K562 (cell line): ENCODE measurements around the gene PLPPR2. TPM values are rescaled to one million over a fixed set of nuclear protein-coding genes. Genes with fewer than 3 reads are reported as not detected.
A peak's percentile ranks its signal among the peaks of the same experiment; 100 is the strongest.

Experiments used
- ILF3 ChIP-seq: fragments of 450-650 bp; IDR thresholded peaks from 2 replicates; pipeline ENCODE4 v1.6.1; 2018; ENCODE audit warnings: antibody characterized with exemption, mild to moderate bottlenecking, moderate library complexity, borderline replicate concordance
- MTA3 ChIP-seq: fragments of 450-650 bp; formaldehyde crosslinking; IDR thresholded peaks from 2 replicates; pipeline ENCODE4 v1.6.1; 2017; ENCODE audit warnings: mild to moderate bottlenecking, borderline replicate concordance
- NR2C2 ChIP-seq, 2 experiments: fragments of 200-800 bp in 1 of 2; sonication (Bioruptor generic) in 1 of 2; sonication (generic) in 1 of 2; formaldehyde crosslinking in 1 of 2; IDR thresholded peaks; 2 replicates each; pipeline versions ENCODE4 v1.6.1 to v1.8.0; 2016 to 2022; ENCODE audit warnings: mild to moderate bottlenecking in 1 of 2, missing compliant biosample characterization in 1 of 2, missing genetic modification characterization in 1 of 2, missing genetic modification reagents in 1 of 2
- NR3C1 ChIP-seq: sonication (generic); formaldehyde crosslinking; IDR thresholded peaks from 2 replicates; pipeline ENCODE4 v1.8.1; 2022; ENCODE audit warnings: missing genetic modification reagents
- SRSF1 ChIP-seq: fragments of 200-400 bp; formaldehyde crosslinking; IDR thresholded peaks from 2 replicates; pipeline ENCODE4 v1.6.1; 2017; ENCODE audit warnings: mild to moderate bottlenecking, low read depth, low read length, moderate library complexity
- TOE1 ChIP-seq, 2 experiments: fragments of 450-650 bp in 1 of 2; sonication (generic) in 1 of 2; formaldehyde crosslinking in 1 of 2; IDR thresholded peaks; 2 replicates each; pipeline versions ENCODE4 v1.7.1 to v1.8.0; 2016 to 2022; ENCODE audit warnings: borderline replicate concordance in 2 of 2, mild to moderate bottlenecking in 2 of 2, antibody characterized with exemption in 1 of 2, inconsistent platforms in 1 of 2, low read depth in 1 of 2, missing genetic modification reagents in 1 of 2, moderate library complexity in 1 of 2
- ZNF253 ChIP-seq: fragments of 250-450 bp; sonication (Bioruptor Pico); conservative IDR thresholded peaks from 2 replicates; pipeline ENCODE4 v1.6.1; 2021; ENCODE audit warnings: mild to moderate bottlenecking
- ZSCAN29 ChIP-seq: fragments of 450-650 bp; IDR thresholded peaks from 2 replicates; pipeline ENCODE4 v1.6.1; 2017
- polyA plus RNA-seq, 8 experiments: library from polyadenylated mRNA; depleted of rRNA in 4 of 8; stranded (reverse) in 5 of 8; unstranded in 3 of 8; fragments of >200 nt; fragmentation: Nextera tagmentation in 2 of 8; fragmentation: Illumina TruSeq in 1 of 8; extraction: Ambion mirVana in 2 of 8; extraction: Trizol in 1 of 8; gene quantifications; 2 replicates each; pipeline versions ENCODE4 v1.2.1 to v1.2.3, GENCODE V29; 2011 to 2014; ENCODE audit warnings: inconsistent platforms in 1 of 8, missing spikeins in 1 of 8
- total RNA-seq, 7 experiments: library from RNA; depleted of rRNA in 6 of 7; stranded (reverse); fragments of >200 nt in 6 of 7; fragmentation: Illumina TruSeq in 2 of 7; extraction: Trizol in 2 of 7; gene quantifications; 2 replicates each; pipeline versions ENCODE4 v1.2.1 to v1.2.3, GENCODE V29; 2011 to 2021; ENCODE audit warnings: low replicate concordance in 1 of 7
- TF ChIP-seq, protein P1 (sequence below): fragments of 250-450 bp; sonication (Bioruptor Pico); IDR thresholded peaks from 2 replicates; pipeline ENCODE4 v1.9.0; 2021; ENCODE audit warnings: mild to moderate bottlenecking, inconsistent platforms
- TF ChIP-seq, protein P2 (sequence below): sonication (generic); formaldehyde crosslinking; IDR thresholded peaks from 2 replicates; pipeline ENCODE4 v1.8.0; 2022; ENCODE audit warnings: missing genetic modification reagents, mild to moderate bottlenecking, borderline replicate concordance
- TF ChIP-seq, protein P3 (sequence below): fragments of 250-450 bp; sonication (Bioruptor Pico); IDR thresholded peaks from 2 replicates; pipeline ENCODE4 v1.8.0; 2021; ENCODE audit warnings: moderate library complexity, mild to moderate bottlenecking, inconsistent platforms
- TF ChIP-seq, protein P4 (sequence below): fragments of 450-650 bp; conservative IDR thresholded peaks from 2 replicates; pipeline ENCODE4 v1.6.1; 2016; ENCODE audit warnings: missing genetic modification characterization, low read depth, mild to moderate bottlenecking, control low read depth, missing compliant biosample characterization

Gene PLPPR2
- total and polyA plus RNA-seq, 9 of the 15 experiments (the other 6 are each of a cell fraction or from before 2014, with no cell fraction given): 0.49 to 15.9 (median 3.4) TPM

DNA sequence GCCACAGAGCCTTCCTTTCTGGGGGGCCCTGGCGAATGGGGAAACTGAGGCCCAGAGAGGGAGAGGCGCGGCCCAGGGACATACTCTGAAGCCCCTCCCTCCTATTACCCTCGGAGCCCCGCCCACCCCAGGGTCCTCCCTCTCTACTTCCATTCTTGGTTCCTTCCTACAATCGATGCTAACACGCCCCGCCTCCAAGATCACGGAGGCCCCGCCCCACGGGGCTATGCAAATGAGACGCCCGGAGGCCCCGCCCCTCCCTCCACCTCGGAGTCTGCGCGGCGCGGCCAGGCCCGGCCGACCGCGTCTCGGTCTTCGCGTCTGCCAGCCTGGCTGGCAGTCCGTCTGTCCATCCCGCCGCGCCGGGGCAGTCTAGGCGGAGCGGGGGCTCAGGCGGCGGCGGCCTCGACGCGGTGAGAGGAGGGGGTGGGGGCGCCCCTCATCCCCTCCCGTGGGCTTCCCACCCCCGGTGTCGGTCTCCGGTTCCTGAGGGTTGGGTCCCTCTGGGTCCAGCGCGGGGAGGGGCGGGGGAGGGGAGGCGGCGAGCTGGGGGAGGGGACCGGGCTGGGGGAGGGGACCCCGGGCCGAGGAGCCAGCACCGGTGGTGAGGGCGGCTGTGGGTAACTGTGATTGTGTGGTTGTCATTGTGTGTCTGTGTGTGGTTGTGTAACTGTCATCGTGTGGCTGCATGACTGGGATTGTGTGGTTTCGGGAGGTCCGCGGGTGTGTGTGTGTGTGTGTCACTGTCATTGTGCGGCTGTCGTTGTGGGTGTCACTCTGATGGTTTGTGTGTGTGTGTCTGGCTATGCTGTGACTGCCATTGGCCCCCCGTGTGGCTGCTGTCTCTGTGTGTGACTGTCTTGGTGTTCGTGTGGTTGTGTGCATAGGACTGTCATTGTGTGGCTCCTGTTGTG lies at the start of gene PLPPR2 (continued):
- TF ChIP-seq, protein P1, sequence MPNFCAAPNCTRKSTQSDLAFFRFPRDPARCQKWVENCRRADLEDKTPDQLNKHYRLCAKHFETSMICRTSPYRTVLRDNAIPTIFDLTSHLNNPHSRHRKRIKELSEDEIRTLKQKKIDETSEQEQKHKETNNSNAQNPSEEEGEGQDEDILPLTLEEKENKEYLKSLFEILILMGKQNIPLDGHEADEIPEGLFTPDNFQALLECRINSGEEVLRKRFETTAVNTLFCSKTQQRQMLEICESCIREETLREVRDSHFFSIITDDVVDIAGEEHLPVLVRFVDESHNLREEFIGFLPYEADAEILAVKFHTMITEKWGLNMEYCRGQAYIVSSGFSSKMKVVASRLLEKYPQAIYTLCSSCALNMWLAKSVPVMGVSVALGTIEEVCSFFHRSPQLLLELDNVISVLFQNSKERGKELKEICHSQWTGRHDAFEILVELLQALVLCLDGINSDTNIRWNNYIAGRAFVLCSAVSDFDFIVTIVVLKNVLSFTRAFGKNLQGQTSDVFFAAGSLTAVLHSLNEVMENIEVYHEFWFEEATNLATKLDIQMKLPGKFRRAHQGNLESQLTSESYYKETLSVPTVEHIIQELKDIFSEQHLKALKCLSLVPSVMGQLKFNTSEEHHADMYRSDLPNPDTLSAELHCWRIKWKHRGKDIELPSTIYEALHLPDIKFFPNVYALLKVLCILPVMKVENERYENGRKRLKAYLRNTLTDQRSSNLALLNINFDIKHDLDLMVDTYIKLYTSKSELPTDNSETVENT (CRISPR knock-in tag): no peak
- TF ChIP-seq, protein P2, sequence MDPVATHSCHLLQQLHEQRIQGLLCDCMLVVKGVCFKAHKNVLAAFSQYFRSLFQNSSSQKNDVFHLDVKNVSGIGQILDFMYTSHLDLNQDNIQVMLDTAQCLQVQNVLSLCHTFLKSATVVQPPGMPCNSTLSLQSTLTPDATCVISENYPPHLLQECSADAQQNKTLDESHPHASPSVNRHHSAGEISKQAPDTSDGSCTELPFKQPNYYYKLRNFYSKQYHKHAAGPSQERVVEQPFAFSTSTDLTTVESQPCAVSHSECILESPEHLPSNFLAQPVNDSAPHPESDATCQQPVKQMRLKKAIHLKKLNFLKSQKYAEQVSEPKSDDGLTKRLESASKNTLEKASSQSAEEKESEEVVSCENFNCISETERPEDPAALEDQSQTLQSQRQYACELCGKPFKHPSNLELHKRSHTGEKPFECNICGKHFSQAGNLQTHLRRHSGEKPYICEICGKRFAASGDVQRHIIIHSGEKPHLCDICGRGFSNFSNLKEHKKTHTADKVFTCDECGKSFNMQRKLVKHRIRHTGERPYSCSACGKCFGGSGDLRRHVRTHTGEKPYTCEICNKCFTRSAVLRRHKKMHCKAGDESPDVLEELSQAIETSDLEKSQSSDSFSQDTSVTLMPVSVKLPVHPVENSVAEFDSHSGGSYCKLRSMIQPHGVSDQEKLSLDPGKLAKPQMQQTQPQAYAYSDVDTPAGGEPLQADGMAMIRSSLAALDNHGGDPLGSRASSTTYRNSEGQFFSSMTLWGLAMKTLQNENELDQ (CRISPR knock-in tag): no peak
- no peak for TF ChIP-seq SRSF1
- no peak for TF ChIP-seq ZNF253
- TF ChIP-seq, protein P3, sequence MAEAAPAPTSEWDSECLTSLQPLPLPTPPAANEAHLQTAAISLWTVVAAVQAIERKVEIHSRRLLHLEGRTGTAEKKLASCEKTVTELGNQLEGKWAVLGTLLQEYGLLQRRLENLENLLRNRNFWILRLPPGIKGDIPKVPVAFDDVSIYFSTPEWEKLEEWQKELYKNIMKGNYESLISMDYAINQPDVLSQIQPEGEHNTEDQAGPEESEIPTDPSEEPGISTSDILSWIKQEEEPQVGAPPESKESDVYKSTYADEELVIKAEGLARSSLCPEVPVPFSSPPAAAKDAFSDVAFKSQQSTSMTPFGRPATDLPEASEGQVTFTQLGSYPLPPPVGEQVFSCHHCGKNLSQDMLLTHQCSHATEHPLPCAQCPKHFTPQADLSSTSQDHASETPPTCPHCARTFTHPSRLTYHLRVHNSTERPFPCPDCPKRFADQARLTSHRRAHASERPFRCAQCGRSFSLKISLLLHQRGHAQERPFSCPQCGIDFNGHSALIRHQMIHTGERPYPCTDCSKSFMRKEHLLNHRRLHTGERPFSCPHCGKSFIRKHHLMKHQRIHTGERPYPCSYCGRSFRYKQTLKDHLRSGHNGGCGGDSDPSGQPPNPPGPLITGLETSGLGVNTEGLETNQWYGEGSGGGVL: no peak
- TF ChIP-seq TOE1 (IDR thresholded peaks at IDR 0.05; ENCODE audit: borderline replicate concordance): peak; percentile 67; the same call in 1 of the 2 replicates
- TF ChIP-seq TOE1 (CRISPR knock-in tag; IDR thresholded peaks at IDR 0.05; ENCODE audit: borderline replicate concordance, low read depth): no peak
- TF ChIP-seq ZSCAN29: 0 out of 2 replicates have a peak, but pooled peaks have one; percentile 18
- TF ChIP-seq NR3C1 (CRISPR knock-in tag): no peak
- TF ChIP-seq, protein P4, sequence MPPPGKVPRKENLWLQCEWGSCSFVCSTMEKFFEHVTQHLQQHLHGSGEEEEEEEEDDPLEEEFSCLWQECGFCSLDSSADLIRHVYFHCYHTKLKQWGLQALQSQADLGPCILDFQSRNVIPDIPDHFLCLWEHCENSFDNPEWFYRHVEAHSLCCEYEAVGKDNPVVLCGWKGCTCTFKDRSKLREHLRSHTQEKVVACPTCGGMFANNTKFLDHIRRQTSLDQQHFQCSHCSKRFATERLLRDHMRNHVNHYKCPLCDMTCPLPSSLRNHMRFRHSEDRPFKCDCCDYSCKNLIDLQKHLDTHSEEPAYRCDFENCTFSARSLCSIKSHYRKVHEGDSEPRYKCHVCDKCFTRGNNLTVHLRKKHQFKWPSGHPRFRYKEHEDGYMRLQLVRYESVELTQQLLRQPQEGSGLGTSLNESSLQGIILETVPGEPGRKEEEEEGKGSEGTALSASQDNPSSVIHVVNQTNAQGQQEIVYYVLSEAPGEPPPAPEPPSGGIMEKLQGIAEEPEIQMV (tag): no peak
- no peak for TF ChIP-seq ILF3
- TF ChIP-seq NR2C2 (CRISPR knock-in tag; IDR thresholded peaks at IDR 0.05): no peak
- TF ChIP-seq NR2C2 (tag; IDR thresholded peaks at IDR 0.05): no peak
- no peak for TF ChIP-seq MTA3
